Renal cortical epithelial cell (primary cell): Measurements from ENCODE around the gene DCLRE1A. TPM values are rescaled to one million over a fixed set of nuclear protein-coding genes. Genes with fewer than 3 reads are reported as not detected.

Experiments
- DNase-seq: peaks from one replicate; pipeline ENCODE4 v3.0.0-alpha.2; 2011; ENCODE audit warnings: low read depth
- total RNA-seq: library from RNA; depleted of rRNA; stranded (reverse); fragments of >200 nt; gene quantifications from 2 replicates; pipeline ENCODE4 v1.2.3, GENCODE V29; 2014

Gene DCLRE1A
- 9.2 and 10.2 TPM in 2 replicates for total RNA-seq

DNA sequence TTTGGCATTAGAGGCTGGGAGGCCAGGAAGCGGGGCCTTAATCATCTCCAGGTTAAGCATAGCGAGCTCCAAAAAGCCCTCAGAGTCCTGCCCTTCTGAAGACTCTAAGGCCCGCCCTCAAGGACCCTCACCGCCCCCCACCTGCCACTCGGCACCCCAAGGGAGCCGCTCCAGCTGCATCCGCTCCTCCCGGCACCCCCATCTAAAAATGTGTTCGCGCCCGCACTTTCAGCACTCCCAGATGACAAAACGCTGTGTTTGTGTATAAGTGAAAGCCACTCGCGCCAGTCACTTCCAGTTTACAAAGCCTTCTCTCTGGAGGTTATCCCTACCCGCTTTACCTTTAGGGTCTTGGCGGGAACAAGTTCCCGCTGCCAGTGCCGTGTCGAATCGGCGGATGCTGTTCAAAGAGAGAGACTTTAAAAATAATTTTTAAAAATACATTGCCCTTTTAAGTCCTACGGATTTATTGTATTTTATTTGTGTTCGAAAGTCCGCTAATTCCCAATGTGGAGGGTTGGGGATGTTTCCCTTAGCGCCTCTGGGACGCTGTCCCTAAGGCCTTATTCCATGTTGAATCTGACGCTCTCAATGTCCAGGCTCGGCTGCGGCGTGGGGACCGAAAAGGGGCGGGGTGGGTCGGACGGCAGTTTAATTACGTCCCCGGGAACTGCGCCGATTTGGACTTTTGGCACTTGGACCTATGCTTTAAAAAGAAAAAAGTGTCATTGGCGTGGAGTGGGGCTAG lies at the start of gene DCLRE1A, which contains the start of gene NHLRC2:
Gene DCLRE1A, minus strand, starts transcription at position 70 of the 748 bp plus-strand sequence. CDS start 900 bp downstream, outside the sequence.
Gene NHLRC2, plus strand, starts transcription at position 649 of the 748 bp plus-strand sequence. CDS start 212 bp downstream, outside the sequence.
- peak; percentile 47 for DNase-seq

DNA sequence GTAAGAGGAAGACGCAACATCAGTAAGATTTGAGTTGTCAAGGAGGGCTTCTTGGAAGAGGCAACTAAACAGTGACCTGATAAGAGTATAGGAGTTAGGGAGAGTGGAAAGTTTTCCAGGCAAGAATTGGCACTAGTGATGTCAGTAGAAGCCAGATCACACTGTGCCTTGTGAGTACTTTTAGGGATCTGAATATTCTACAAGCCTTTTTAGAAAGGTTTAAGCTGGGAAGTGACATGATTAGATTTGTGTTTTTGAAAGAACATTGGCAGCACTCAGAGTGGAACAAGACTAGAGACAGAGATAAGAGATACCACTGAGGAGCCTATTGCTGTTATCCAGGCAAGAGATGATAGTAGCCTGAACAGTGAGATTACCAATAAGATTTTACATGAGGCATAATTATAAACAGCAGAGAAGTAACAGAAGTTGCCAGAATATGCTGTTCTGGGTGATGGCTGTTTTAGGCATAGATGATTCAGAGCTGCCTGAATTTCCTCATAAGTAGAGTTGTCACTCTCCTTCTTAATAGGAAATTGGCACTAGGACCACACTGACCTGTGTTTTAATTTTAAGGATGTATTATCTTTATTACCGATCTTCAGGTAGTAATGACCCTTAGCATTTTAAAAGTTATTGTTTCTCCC lies 46.2 kb upstream of the DCLRE1A start:
- DNase-seq = no peak

DNA sequence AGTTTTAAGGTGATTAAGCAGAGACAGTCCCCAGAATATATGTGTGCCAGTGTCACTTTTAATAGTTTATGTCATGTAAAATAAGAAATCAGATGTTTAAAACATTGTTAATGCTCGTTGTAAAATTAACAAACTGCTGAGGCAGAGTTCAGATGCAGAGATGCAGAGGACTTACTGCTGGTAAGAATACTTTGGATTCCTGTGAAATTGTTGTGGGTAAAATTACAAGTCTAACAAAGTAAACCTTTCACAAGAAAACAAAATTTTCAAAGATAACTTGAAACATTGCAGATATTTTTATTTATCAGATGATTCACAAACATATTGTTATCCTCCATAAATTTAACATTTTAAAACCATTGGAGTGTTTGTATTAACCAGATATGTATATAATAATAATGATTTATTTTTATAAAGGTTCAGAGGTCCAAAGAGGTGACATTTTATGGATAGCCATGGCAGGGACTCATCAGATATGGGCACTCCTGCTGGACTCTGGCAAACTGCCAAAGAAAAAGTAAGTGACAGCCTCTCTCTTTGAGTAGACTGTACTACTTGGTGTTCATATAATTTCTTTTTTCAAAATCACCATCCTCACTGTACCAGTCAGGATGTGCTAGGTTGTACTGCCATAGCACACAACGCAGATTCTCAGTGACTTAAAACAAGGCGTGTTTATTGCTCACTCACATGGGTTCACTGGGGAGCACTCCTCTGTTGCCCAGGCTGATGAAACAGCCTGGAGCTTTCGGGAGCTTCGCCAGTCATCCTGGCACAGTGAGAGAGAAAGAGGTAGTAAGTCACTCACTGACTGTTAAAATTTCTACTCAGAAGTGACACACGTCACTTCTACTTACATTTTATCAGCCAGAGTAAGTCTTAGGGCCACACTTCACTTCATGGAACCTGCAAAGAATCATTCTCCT lies 44.1 kb upstream of the DCLRE1A start:
- no peak for DNase-seq

- DNase-seq = peak; percentile 93
Measured at GRCh38 chr10:113895018-113895417, 41.1 kb upstream of the DCLRE1A start.

DNA sequence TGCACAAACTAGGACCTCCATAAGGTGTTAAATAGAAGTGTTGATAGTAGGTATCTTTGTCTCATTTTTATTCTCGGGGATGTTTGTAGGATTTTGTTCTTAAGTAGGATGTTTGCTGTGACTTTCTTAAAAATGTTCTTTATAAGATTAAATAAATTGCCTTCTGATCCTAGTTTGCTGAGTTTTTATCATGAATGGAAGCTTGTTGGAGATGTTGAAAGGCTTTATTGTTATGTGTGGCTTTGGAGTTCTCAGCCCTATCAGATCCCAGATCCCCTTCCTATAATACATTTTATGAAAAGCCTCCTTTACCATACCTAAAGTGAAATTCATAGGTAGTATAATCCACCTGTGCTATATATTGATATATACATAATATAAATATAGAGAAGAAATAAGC lies 40.7 kb upstream of the DCLRE1A start:
- DNase-seq = no peak

DNA sequence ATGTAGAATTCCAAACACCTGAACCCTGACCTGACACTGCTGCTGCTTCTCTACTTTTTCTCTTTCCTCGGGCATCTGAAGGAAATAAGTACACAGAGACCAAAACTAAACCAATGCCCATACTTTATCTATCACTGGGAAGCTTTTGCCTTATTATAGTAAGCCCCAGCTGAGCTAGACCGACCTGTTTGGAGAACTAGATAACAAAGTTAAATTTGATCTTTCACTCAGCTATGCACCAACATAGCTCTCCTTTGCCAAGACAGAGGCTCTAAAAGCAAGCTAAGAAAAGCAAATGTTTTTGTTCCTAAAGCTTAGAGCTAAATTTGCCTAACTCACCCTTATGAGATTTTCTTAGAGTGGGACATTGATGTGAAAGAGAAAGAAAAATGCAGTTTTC lies 39.7 kb upstream of the DCLRE1A start:
- no peak for DNase-seq

DNA sequence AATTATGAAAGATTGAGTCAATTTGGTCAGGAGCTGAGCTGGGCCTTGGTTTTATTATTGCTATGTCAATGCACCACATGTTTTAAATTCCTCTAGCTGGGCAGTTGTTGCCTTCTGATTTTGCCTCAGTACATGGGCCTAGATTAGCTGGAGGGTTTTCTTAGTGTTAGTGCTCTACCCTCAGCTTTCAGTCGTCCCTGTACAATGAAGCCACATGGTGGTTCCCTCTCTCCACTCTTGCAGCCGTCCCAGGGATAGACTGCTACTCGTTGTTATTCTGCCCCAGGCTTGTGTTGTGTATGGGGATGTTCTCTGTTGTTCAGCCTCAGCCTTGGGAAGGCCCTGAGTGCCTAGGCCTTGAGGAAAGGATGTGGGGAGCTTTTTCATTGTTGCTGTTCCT lies 37.6 kb upstream of the DCLRE1A start:
- DNase-seq = no peak

DNA sequence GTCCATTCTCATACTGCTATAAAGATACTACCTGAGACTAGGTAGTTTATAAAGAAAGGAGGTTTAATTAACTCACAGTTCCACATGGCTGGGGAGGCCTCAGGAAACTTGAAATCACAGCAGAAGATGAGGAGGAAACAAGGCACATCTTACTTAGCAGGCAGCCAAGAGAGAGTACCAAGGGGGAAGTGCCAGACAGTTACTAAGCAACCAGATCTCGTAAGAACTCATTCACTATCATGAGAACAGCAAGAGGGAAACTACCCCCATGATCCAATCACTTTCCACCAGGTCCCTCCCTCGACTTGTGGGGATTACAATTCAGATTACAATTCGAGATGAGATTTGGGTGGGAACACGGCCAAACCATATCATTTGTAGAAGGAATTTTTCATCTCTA lies 36.9 kb upstream of the DCLRE1A start:
- no peak for DNase-seq

- DNase-seq = no peak
Measured at GRCh38 chr10:113889911-113890310, 36.0 kb upstream of the DCLRE1A start.

- no peak for DNase-seq
Measured at GRCh38 chr10:113882240-113882639, 28.4 kb upstream of the DCLRE1A start.

DNA sequence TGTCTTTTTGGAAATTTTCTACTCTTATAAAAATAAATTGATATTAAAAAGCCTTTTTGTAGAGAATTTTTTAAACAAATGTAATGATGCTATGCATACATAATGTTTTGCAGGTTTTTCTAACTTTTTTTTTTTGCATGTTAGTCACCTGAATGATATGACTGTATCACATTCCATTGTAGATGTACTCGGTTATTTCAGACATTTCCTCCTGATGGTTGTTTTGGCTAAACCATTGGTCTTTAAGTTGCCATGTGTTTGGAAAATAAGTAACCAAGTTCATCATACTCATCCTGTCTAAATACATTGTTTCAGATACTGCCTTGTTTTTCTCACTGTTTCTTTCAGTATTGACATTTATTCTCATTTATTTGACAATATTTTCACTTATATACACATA lies 26.4 kb upstream of the DCLRE1A start:
- DNase-seq = peak; percentile 79

GRCh38 chr10:113879691-113880090 lies 25.8 kb upstream of the DCLRE1A start:
- DNase-seq = no peak

- no peak for DNase-seq
Measured at GRCh38 chr10:113876461-113876860, 22.6 kb upstream of the DCLRE1A start.

DNA sequence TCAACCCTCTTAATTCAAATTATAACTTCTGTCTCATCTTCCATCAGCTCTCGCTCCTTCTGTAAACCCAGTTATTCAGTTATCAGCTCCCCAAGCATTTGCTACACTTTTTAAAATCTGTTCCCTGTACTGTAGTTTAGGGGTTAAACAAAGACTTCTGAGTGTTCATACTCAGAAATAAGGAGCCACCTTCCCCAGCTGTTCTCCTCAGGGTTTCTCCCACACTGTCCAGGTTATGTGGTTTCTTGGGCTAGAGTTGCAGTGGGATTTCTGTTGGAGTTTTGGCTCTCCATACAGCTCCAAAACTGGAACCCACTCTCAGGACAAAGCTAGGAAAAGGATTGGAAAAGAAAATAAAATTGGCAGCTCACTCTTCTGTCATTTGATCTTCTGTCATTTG lies 21.3 kb upstream of the DCLRE1A start:
- DNase-seq = no peak

GRCh38 chr10:113872139-113873030 lies 18.5 kb upstream of the DCLRE1A start:
- no peak for DNase-seq

DNA sequence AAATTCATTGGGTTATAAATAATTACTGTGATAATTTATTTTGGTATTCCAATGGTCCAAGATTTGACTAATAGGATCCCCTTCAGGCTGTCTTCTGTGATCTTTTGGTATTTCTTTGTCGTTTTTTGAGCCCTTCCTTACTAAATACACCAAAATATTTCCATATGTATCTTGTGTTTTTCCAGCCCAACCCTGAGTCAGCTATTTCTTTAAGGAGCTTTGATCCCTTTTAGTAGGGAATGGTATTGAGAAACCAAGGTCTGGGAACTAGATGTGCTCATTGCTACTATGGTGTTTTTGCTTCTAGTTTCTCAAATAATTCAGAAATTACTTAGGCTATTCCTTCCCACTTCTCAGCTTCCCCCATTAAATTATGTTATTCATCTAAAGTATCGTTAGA lies 15.9 kb upstream of the DCLRE1A start:
- no peak for DNase-seq

- DNase-seq = no peak
Measured at GRCh38 chr10:113867904-113868303, 14.0 kb upstream of the DCLRE1A start.

- no peak for DNase-seq
Measured at GRCh38 chr10:113866551-113867394, 12.9 kb upstream of the DCLRE1A start.

- no peak for DNase-seq
Measured at GRCh38 chr10:113865901-113866300, 12.0 kb upstream of the DCLRE1A start.

DNA sequence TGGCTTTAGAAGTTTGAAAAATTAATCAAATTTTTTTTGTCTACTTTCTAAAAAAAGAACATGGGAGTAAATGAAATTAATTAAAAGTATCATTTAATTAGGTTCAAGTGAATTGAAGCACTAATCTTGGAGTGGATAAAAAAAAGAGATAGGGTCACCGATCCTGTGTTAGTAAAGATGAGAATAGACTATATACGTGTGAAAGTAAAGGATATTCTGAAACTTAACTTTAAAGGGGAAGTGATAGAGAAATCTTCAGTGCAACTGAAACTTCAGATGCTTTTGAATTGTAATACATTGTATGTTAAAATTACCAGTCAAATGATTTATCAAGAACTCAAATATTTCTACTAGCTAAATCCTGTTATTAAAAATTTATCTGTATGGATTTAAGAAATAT lies 5.4 kb upstream of the DCLRE1A start:
- DNase-seq = no peak
